TTC549 (cell line): Measurements from ENCODE around the gene TNFRSF1B.
"Not testable (repeated sequence)": the region's sequence is repeated elsewhere in the genome, so short reads cannot be mapped to it uniquely, and the experiment has no call there.

Source experiments
- FAIRE-seq: peaks from 2 replicates; lab custom pipeline; 2012; peaks lifted over from hg19 to GRCh38; lab: Jason Lieb, UNC

TNFRSF1B gene

DNA sequence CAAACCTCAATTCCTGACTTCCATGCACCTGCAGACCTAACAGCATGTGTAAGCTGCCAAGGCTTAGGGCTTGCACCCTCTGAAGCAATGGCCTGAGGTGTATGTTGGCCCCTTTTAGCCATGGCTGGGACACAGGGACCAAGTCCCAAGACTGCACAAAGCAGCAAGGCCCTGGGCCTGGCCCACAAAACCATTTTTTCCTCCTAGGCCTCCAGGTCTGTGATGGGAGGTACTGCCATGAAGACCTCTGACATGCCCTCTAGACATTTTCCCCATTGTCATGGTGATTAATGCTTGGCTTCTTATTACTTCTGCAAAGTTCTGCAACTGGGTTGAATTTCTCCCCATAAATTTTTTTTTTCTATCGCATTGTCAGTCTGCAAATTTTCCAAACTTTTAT lies 55.9 kb downstream of the TNFRSF1B start:
- not testable (repeated sequence) for FAIRE-seq

DNA sequence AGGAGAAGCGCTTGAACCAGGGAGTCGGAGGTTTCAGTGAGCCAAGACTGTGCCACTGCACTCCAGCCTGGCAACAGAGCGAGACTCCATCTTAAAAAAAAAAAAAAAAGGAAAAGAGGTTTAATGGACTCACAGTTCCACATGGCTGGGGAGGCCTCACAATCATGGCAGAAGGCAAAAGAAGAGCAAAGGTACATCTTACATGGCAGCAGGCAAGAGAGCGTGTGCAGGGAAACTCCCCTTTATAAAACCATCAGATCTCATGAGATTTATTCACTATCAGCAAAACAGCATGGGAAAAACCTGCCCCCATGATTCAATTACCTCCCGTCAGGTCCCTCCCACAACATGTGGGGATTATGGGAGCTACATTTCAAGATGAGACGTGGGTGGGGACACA lies 57.3 kb downstream of the TNFRSF1B start:
- FAIRE-seq, result not testable (repeated sequence)

DNA sequence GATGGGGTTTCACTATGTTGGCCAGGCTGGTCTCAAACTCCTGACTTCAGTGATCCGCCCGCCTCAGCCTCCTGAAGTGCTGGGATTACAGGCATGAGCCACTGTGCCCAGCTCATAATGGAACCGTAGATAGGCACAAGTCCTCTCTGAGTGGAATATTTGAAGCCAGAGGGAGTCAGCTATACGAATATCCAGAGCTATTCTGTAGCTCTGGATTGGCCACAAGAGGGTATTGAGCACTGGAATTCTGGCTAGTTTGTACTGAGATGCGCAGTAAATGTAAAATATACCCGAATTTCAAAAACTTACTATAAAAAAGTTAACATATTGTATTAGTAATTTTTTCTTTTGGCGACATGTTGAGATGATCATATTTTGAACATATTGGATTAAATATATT lies 62.2 kb downstream of the TNFRSF1B start:
- FAIRE-seq, result no peak

DNA sequence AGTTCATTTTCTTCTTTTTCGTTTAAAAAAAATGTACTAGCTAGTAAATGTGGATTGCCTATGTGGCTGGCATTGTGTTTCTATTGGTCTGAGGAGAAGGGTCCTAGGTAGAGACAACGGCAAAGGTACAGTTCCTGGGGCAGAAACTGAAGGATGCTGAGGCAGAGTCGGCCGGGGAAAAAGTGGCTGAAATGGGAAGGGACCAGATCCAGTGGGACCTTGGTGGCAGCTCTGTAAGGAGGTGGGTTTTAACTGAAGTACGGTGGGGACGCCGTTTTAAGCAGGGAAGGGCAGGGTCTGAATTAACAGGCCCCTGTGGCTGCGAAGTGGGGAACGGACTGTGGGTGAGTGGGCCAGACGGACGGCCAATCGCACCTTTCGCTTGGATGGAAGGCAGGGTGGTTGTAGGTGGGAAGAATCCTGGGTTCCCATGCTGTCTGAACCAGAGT lies 62.6 kb downstream of the TNFRSF1B start:
- no peak for FAIRE-seq

DNA sequence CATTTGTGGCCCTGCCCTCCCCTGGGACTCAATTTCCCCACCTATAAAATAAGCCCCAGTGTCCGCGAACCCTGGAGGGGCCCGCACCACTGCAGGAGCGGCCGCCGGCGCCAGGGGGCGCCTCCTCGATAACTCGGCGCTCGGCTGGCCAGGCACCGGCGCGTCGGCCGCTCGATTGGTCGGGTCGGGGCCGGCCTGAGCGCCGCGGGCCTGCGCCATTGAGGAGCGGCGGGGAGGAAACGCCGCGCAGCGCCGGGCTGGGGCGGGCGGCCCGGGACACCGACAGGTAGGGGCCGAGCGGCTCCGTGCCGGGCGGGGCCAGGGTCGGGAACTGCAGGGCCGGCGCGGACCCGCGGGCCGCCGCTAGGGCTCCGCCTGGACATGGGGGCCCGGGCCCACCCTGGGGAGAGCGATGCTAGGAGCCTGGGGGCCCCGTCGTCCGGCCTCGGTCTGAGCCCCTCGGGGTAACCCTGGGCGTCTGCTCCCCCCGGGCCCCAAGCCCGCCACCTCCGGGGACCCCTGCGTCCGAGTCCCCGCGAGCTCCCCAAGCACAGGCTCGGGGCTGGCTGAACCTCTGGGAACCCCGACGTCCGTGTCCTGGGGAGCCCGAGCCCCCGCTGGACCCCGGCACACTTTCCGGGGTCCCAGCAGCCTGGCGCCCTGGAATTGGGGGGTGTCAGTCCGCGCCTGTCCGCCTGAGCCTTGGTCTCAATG lies 63.2 kb downstream of the TNFRSF1B start, which contains the start of gene VPS13D:
Gene VPS13D, plus strand, starts transcription at position 196 of the 714 bp plus-strand sequence. CDS start 4,237 bp downstream, outside the sequence.
- FAIRE-seq, result no peak

DNA sequence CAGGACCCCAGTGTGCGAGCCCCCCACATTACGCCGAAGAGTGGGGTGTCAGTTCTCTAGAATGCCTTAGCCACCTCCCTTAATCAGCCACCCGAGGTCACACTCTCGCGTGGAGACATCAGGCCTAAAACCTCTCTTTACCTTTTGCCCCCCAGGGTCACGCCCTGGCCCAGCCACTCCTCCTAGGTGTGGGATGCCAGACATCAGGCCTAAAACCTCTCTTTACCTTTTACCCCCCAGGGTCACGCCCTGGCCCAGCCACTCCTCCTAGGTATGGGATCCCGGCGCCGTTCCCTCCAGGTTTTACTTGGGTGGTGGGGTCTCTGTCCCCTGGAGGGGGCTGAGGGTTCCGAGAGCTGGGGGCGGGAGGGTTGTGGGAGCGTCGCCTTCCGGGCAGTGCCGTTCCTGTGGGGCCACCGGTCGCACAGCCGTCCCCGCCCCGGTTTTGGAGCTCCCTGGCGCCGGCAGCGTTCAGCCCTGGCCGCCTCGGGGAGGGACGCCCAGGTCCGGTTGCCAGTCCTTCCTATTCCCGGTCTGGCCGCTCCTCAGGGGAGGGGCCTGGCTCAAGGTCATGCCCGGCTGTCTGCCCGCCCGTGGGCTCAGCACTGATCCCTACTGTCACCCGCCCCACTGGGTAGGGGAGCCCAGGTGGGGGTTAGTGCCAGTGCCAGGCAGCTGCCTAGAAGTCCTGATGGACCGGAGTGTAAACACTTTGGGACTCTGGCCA lies 63.9 kb downstream of the TNFRSF1B start:
- FAIRE-seq, result no peak

DNA sequence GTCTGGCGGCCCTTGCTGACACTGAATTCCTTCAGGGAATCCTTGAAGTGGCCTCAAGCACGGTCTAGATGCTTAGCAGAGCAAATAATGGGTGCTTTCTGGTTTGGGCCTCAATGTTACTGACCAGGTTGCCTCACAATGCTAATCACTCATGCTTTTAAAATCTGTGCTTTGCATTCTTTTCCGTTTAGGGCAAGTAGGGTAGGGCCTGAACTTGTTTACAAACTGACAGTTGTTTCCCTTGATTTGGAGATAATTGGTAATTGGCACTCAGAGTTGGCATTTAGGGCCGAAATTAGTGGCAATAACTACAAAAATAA lies 64.4 kb downstream of the TNFRSF1B start:
- FAIRE-seq, result no peak

DNA sequence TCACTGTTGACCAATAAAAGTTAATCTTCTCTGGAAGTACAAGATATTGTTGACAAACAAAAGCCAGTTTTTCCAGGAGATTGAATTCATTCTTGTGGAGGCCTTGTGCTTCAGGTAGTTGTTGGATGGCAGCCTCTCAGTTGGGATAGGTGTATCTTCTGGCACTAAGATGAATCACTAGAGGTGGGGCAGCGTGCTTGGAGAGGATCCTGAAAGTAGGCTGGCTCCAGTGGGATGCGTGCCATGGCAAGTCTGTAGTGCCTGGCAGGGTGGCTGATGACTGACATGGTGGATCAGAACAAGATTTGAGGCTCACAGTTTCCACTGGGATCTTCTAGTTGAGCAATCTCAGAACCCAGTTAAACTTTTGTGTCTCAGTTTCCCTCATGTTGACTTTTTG lies 65.4 kb downstream of the TNFRSF1B start:
- FAIRE-seq, result no peak

DNA sequence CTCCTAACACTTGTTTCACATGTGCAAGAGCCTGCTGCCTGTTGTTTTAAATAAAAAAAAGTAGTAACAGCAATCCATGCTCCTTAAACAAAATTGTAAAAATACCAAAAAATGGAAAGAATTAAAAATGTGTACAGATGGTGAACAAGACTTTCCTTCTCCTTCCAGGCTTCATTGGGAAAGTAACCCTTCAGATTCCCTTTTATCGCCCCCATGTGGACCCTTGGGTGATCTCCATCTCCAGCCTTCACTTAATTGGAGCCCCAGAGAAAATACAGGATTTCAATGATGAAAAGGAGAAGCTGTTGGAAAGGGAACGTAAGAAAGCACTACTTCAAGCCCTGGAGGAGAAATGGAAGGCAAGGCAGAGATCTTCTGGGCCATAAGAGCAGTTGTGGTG lies 77.3 kb downstream of the TNFRSF1B start:
- no peak for FAIRE-seq

DNA sequence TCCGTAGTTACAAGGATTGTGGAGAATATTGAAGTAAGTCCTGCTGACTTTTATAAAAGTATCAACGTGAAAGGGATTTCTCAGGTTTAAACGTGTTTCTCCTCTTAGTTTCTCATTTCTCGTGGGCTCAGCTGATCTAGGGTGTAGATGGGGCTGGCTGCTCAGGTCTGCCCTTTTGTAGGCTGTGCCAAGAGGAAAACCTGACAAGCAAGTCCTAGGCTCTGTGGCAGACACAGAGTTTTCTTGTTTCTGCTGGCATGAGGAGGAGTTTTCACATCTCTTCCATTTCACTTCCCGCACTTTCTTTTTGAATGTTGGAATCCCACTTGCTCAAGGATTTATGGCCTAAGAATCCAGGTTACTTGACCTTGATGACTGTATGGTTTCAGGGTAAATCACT lies 77.8 kb downstream of the TNFRSF1B start:
- FAIRE-seq, result no peak

DNA sequence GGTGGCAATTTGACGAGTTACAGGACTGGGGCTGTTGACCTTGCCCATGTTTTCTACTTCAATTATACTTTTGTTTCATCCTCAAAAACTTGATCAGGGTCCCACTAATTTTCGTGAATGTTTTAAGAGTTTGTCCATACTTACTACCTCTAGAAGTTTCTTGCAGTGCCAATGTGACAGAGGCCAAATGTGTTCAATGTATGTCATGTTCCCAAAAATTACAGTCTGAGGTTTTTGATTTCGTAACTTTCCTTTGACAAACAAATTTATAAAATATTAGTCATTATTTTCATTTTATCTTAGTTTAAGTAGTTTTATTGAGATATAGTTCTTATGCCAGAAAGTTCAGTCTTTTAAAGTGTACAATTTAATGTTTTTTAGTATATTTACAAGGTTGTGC lies 78.3 kb downstream of the TNFRSF1B start:
- no peak for FAIRE-seq

DNA sequence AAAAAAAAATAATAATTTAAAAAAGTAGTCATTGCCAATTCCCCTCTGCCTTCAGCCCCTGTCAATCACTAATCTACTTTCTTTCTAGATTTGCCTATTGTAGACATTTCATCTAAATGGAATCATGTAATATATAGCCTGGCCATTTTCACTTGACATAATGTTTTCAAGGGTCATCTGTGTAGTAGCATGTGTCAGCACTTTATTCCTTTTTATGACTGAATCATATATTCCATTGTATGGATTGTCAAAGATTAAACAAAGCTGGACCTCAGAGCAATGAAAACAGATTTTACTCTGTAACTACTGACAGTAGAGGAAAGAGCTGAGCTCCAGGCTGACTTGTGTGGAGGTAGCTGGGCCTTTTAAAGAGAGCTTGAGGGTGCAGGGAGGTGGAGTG lies 78.9 kb downstream of the TNFRSF1B start:
- FAIRE-seq, result no peak

DNA sequence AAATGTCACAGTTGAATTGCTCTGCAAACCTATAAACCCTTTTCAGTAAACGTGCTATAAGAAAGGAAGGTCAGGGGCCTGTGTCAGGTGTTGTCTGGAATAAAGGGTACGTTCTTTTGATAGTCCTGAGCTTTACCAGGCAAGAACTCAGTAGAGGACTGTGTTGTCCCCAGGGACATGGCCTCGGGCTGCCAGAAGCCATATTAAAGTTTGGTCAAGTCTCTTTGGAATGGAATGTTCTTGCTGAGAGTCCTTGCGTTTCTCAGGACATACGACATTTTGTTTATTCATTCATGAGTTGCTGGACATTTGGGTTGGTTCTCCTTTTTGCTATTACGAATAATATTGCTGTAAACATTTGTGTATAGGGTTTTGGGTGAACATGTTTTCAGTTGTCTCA lies 79.8 kb downstream of the TNFRSF1B start:
- no peak for FAIRE-seq

DNA sequence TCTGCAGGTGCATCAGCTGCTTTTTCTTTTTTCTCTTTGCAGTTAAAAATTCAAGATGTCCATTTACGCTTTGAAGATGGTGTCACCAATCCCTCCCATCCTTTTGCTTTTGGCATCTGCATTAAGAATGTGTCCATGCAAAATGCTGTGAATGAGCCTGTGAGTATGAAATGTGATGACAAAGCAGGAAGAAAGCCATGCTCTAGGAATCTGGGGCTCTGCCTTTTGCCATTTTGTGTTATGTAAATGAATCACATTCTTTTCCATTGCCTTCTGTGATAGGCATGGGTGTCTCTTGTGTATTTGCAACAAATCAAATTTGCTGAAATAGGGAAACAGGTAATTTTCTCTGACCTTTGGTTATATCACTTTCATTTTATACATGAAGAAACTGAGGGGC lies 82.4 kb downstream of the TNFRSF1B start:
- FAIRE-seq, result no peak

DNA sequence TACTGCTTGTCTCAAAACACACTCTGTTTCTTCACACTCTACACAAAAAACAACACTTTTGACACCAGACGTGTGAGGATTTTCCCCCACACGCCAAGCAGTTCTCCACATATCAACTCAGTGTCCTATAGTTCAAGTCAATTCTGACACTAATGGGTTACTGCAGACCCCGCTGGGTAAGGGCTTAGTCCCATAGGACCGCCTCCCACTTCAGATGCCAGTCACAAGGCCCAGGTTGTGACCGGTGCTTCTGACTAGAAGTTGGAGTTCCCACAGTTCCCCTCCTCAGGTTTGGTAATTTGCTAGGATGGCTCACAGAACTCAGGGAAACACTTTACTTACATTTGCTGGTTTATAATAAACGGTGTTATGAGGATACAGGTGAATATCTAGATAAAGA lies 83.0 kb downstream of the TNFRSF1B start:
- no peak for FAIRE-seq

DNA sequence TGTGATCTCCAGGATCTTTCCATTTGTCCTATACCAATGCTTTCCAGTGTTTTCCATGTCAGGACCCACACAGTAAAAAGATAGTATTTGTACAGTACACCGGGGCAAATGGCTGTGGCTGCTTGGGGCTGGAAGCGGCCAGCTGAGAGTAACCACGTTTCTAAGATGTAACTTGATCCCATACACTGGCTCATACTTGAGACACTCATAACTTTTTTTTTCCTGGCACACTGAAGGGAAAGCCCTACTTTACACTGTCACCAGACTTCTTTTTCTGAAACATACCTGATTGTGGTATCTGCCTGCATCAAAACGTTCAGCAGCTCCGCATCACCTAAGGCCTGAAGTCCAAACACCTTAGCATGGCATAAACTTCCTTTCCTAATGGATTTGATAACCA lies 84.7 kb downstream of the TNFRSF1B start:
- FAIRE-seq, result no peak

DNA sequence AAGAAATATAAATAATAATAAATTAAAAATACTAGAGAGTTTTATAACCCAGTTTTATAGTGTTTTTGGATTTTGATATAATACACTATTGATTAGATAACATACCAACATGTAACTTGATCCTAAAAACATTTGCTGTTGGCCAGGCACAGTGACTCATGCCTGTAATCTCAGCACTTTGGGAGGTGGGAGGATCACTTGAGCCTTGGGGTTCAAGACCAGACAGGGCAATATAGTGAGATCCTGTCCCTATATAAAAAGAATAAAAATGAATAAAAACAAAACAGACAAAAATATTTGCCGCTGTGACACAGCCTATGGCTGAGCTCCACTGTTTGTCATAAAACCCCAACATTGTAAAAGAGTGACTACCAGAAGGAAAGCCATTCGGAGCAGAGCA lies 89.1 kb downstream of the TNFRSF1B start:
- no peak for FAIRE-seq

DNA sequence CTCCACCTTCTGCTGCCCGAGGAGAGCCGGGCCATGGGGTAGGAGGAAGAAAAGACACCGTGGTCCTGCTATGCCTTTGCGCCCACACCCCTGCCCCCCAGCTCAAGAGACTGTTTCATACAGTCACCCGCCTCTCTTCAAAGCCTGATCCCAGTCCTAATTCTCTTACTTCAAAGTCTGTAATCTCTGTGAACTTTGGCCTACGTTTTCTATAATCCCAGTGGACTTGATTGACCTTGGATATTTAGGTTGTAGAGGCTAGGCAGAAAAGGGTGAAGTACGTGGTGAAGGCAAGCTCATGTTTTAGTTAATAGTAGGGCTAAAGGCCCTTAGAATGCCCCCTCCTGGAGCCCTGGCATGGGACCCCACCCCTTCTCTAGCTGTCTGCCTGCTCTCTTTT lies 91.5 kb downstream of the TNFRSF1B start:
- no peak for FAIRE-seq
